ES-I3 (cell line): ENCODE data around the gene THEMIS2.
"Not testable (repeated sequence)": the region's sequence is repeated elsewhere in the genome, so short reads cannot be mapped to it uniquely, and the experiment has no call there.

ENCODE experiments used
- H3K36me3 ChIP-seq: 2 replicates; pipeline ENCODE4 v1.6.1; 2013; ENCODE audit warnings: mild to moderate bottlenecking, low read length, control low read depth, moderate library complexity; ENCODE audit not compliant: insufficient read depth
- H3K4me1 ChIP-seq: 2 replicates; pipeline ENCODE4 v1.6.1; 2013; ENCODE audit warnings: mild to moderate bottlenecking, control low read depth, low read length; ENCODE audit not compliant: insufficient read depth
- H3K9ac ChIP-seq: 2 replicates; pipeline ENCODE4 v1.6.1; 2013; ENCODE audit warnings: low read depth, mild to moderate bottlenecking, low read length, moderate library complexity
- H3K9me3 ChIP-seq: 2 replicates; pipeline ENCODE4 v1.6.1; 2013; ENCODE audit warnings: mild to moderate bottlenecking, low read length, moderate library complexity; ENCODE audit not compliant: control insufficient read depth, insufficient read depth

Gene THEMIS2

DNA sequence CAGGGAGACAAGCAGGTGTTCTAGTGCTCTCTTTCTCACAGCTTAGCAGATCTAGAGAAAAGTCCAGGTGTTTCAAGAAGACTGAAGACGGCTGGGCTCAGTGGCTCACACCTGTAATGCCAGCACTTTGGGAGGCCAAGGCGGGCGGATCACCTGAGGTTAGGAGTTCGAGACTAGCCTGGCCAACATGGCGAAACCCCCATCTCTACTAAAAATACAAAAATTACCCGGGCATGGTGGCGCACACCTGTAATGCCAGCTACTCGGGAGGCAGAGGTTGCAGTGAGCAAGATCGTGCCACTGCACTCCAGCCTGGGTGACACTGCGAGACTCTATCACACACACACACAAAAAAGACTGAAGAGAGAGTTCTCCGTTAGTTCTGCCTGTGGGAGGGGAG lies 14.8 kb upstream of the THEMIS2 start:
- H3K36me3 ChIP-seq, H3K9me3 ChIP-seq, H3K4me1 ChIP-seq, H3K9ac ChIP-seq: not testable (repeated sequence)

DNA sequence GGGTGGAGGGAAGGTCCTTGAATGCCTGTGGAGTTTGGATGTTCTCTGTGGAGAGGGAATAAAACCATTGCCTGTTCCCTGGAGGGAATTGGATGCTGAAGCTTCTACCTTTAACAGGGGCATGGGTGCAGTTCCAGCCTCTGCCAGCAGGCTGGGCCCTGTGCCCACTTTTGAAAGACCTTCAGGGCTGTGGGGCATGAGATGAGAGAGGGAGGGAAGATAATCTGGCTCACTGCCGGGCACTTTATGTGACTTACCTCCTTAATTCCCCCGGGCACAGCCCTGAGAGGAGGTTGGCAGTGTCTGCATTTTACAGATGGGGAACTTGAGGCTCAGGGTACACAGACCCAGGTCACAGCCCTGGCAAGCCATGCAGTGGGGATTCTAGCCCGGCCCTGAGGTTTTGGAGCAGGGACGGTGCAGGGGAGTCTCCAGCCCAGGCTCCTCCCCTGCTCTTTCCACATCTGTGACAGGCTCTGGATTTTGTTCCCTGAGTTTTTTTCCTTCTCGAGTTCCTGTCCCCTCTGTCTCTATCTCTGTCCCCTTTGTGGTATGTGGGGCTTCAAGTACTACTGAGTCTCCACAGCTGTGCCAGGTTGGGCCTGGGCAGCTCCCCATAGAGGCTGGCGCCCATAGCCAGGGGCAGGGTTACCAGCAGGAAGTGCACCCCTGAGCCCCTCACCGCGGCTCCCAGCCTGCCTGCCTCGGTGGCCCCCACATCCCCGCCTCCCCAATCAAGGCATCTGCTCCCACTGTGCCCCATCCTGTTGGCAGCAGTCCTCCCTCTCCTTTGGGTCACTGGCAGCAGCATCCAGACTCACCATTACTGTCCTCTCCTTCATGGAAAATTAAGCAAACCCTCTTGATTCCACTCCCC lies 14.0 kb upstream of the THEMIS2 start:
- Histone ChIP-seq H3K36me3 (no peaks in the 10 kb centered on the region), H3K4me1 (peaks cover 11% of the 10 kb centered on the region), H3K9me3 (no peaks in the 10 kb centered on the region), H3K9ac (no peak overlapping the region; the same call in 1 of the 2 replicates)

DNA sequence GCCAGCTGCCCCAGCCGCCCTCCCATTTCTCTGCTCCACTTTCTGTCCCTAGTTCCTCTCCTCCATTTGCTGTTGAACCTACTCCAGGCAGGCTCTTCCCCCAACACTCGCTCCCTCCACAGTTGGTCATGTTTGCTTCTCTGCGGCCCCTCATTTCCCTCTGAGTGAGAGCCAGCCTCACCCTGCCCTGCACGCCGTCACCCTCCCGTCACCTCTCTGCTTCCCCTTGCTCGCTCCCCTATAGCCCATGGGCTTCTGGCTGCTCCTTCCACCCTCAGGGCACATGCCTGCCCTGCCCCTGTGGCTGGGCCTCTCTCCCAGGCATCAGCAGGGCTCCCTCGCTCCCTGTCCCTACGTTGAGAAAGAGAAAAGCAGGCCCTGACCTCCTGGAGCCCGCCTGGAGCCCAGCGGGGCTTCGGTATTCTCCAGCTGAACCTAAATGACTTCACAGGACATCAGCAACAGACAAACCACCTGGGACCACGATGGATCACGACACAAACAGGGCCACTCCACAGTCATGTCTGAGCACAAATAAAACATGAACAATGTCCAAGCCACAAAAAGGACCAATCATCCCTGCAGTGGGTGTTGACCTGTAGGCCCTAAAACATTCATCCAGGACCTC lies 13.3 kb upstream of the THEMIS2 start:
- Histone ChIP-seq H3K36me3 (no peaks in the 10 kb centered on the region), H3K9me3 (no peaks in the 10 kb centered on the region), H3K9ac (no peak overlapping the region), H3K4me1 (peaks cover 15% of the 10 kb centered on the region)

DNA sequence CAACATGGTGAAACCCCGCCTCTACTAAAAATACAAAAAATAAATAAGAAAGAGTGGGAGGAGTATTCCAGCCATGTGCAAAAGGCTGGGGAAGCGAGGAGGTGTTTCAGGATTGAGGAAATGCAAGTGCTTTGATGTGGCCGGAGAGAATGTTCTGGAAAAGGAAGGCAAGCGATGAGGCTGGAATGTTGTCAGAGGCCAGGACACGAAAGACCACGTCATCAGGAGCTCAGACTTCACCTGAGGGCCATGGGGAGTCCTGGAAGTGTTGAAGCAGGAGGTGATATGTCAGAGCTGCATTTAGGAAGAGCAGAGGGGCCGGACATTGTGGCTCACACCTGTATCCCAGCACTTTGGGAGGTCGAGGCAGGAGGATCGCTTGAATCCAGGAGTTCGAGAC lies 10.9 kb upstream of the THEMIS2 start:
- H3K9me3 ChIP-seq, result no peaks in the 10 kb centered on the region
- H3K4me1 ChIP-seq, result peaks cover 15% of the 10 kb centered on the region
- H3K36me3 ChIP-seq, result no peaks in the 10 kb centered on the region
- no peak overlapping the region for H3K9ac ChIP-seq

DNA sequence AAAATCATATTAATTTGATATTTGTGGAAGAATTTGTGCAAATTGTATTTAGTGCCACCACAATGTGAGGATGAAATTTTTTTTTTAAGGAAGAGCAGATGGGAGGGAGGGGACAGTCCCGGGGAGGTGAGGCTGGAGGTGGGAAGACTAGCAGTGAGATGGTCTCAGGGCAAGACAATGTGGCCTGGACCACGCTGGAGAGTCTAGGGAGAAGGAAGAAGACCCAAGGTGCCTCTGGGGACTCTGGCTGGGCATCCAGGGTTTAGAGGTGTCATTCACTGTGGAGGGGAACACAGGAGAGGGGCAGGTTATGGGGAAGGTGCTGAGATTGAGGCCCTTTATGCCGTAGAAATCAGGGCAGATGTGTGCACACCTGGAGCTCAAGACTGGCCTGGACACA lies 10.3 kb upstream of the THEMIS2 start:
- no peaks in the 10 kb centered on the region for H3K36me3 ChIP-seq
- no peak overlapping the region for H3K9ac ChIP-seq
- peaks cover 15% of the 10 kb centered on the region for H3K4me1 ChIP-seq
- no peaks in the 10 kb centered on the region for H3K9me3 ChIP-seq

DNA sequence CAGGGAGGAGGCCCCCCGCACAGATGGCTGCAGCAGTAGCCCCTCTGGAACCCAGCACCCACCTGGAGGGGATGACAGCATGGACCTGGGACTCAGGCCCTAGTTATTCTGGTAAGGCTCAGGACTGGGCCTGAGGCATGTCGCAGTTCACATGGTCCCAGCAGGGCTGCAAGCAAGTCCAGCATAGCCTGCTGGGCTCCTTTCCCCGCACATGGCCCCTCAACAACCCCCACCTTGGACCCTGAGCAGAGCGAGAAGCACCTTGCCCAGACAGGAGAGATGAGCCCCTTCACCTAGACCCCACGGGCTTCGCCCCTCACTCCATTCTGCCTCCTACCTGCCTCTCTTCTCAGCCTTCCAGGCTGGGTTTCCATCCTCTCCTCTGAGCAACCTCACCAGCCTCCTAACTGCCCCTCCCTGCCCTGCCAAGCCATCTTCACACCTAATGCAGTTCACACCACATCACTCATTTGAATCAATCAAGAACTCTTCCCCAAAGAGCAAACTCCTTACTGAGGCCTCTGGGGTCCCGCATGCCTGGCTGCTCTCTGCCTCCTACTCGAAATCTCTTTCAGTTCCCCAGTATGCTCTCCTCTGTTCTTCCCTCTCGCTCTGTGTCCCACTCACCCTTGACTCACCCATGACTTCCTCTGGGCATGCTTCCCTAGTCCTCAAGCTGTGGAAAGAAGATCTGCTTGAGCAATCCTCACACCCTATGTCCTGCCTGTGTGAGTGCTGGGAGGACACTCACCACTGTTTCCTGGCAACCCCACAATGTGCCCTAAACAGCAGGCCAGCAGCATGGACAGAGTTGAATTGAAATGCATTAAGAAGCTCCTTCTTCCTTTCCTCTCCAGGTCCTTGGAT lies 9.4 kb upstream of the THEMIS2 start:
- Histone ChIP-seq H3K36me3 (no peaks in the 10 kb centered on the region), H3K9me3 (no peaks in the 10 kb centered on the region), H3K4me1 (peaks cover 15% of the 10 kb centered on the region), H3K9ac (no peak overlapping the region)

DNA sequence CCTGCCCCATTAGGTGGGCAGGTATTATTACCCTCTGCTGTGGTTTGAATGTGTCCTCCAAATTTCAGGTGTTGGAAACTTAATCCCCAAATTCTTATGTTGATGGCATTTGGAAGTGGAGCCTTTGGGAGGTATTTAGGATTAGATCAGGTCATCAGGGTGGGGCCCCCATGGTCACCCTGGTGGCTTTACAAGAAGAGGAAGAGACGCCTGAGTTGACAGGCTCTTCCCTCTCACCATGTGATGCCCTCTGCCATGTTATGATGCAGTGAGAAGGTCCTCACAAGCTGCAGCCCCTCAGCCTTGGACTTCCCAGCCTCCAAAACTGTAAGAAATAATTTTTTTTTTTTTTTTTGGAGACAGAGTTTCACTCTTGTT lies 8.8 kb upstream of the THEMIS2 start:
- Histone ChIP-seq H3K4me1 (peaks cover 15% of the 10 kb centered on the region), H3K9me3 (no peaks in the 10 kb centered on the region), H3K36me3 (no peaks in the 10 kb centered on the region), H3K9ac (no peak overlapping the region)

DNA sequence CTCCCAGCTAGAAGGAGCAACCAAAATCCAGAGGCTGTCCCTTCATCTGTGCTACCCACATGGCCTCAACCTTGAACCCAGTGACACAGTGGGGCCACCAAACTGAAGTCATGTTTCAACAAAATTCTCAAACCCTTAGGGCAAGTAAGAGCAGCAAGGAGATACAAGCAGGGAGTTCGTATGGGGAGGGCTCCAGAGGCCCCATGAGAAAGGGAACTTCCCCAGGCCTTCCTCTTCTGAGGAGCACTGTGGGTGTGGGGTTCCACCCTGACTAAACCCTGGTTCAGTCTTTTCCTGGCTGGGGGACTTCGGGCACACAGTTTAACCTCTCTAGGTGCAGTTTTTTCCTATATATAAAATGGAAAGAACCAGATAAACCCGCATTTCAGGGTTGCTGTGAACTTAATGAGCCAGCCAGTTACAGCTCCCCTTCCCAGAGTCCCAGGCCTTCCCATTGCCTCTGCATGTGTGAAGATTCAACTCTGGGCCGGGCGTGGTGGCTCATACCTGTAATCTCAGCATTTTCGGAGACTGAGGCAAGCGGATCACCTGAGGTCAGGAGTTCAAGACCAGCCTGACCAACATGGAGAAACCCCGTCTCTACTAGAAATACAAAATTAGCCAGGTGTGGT lies 8.0 kb upstream of the THEMIS2 start:
- no peaks in the 10 kb centered on the region for H3K9me3 ChIP-seq
- H3K9ac ChIP-seq, result no peak overlapping the region
- peaks cover 11% of the 10 kb centered on the region for H3K4me1 ChIP-seq
- no peaks in the 10 kb centered on the region for H3K36me3 ChIP-seq

DNA sequence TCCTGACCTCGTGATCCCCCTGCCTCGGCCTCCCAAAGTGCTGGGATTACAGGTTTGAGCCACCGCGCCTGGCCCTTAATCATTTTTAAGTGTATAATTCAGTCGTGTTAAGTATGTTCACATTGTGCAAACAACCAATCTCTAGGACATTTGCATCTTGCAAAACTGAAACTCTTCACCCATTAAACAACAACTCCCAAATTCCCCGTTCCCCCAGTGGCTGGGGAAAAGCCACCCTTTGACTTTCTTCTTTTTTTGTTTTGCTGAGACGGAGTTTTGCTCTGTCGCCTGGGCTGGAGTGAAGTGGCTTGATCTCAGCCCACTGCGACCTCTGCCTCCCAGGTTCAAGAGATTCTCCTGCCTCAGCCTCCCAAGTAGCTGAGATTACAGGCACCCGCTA lies 6.5 kb upstream of the THEMIS2 start:
- Histone ChIP-seq H3K36me3 (no peaks in the 10 kb centered on the region), H3K9ac (no peak overlapping the region), H3K4me1 (peaks cover 14% of the 10 kb centered on the region), H3K9me3 (no peaks in the 10 kb centered on the region)

DNA sequence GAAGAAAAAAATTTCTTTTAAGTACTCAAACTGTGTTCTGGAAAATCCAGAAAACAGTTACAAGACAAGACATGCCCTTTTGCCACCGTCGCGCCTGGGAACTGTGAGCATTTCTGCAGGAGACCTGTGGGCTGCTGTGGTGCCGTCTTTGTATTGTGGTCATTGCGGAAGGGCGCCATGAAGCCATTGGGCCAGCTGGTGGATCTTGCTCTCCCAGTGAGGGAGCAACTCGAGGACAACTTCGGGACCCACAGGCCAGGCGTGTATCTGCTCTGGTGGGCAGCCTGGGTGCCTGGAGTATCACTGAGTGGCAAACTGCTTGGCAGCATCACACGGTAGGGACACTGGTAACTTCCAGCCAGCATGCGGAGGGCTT lies 3.8 kb upstream of the THEMIS2 start:
- H3K36me3 ChIP-seq, result no peaks in the 10 kb centered on the region
- no peak overlapping the region for H3K9ac ChIP-seq
- H3K9me3 ChIP-seq, result no peaks in the 10 kb centered on the region
- H3K4me1 ChIP-seq, result peaks cover 8% of the 10 kb centered on the region; the same call in 1 of the 2 replicates

DNA sequence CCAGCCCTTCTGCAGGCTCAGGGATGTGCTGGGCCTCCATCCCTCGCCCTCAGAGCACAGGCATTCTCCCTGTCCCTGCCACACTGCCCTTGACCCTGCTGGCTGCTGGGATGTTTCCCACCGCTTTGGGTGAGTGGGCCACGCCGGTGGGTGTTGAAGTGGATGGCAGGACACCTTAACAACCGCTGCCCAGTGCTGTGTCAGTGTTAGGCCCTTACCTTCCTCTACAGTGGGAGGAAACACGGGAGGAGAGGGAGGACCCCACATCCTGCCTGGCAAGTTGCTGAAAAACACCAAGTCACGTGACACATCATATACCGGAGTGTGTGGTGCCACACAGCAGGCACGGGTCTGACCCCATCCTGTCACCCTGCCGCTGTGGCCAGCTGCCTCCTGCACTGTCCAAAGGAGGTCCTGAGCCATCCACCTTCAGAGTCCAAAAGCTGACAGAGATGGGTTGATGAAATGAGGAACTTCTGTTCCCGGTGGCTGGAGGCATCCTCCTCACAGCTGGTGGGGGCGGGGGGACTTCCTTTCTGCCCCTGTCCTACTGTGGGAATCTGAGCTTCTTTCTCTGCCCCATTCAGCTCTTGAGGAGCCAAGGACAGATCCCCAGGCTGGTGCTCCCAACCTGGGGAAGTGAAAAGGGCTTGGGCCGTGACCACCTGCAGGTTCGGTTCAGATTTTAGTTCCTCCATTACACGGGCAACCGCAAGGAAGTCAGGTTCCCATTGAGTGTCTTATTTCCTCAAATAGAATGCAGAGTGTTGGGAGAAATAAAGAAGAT lies 3.2 kb upstream of the THEMIS2 start:
- Histone ChIP-seq H3K9ac (no peak overlapping the region), H3K9me3 (no peaks in the 10 kb centered on the region), H3K4me1 (peaks cover 7% of the 10 kb centered on the region; the same call in 1 of the 2 replicates), H3K36me3 (no peaks in the 10 kb centered on the region)

DNA sequence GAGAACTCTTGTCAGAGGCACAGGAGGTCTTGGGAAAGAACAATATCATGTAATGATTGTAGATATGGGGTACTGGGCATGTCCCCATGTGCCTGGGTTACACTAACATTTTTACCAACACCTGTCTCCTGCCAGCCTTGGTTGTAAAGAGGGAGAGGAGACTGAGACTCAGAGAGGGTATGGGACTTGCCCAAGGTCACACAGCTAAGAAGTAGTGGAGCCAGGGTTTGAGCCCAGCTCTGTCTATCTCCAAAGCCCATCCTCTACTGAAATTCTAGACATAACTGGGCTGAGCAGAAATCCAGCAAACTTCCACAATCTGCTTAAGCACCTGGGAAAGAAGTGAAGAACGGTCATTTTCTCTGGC lies 2.6 kb upstream of the THEMIS2 start:
- Histone ChIP-seq H3K4me1 (peaks cover 7% of the 10 kb centered on the region; the same call in 1 of the 2 replicates), H3K9ac (no peak overlapping the region), H3K9me3 (no peaks in the 10 kb centered on the region), H3K36me3 (no peaks in the 10 kb centered on the region)

DNA sequence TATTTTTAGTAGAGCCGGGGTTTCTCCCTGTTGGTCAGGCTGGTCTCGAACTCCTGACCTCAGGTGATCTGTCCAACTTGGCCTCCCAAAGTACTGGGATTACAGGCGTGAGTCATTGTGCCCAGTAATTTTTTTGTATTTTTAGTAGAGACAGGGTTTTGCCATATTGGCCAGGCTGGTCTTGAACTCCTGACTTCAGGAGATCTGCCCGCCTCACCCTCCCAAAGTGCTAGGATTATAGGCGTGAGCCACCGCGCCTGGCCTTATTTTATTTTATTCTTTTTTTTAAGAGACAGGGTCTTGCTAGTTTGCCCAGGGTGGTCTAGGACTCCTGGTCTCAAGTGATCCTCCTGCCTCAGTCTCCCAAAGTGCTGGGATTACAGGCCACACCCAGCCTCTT lies 1.3 kb upstream of the THEMIS2 start:
- not testable (repeated sequence) for H3K4me1 ChIP-seq, H3K36me3 ChIP-seq, H3K9ac ChIP-seq, H3K9me3 ChIP-seq
